Stimulated activated CD4-positive, alpha-beta T cell treated with anti-CD3 and anti-CD28 coated beads, TNF-alpha, amount 100 ng/mL, for 24 hours (primary cell): ENCODE results near the gene NCAPG2.

Source experiments
- DNase-seq, 3 experiments: peaks; one replicate each; pipeline ENCODE4 v3.0.0-alpha.2; 2020; ENCODE audit warnings: low read depth in 3 of 3

Gene NCAPG2

GRCh38 chr7:158596309-158596708 lies 108.3 kb downstream of the NCAPG2 start:
- DNase-seq, result no peak

- DNase-seq, result no peak
Observed at GRCh38 chr7:158595068-158595467, 109.5 kb downstream of the NCAPG2 start.

GRCh38 chr7:158592541-158592940 lies 112.1 kb downstream of the NCAPG2 start:
- no peak for DNase-seq

GRCh38 chr7:158591944-158592343 lies 112.7 kb downstream of the NCAPG2 start:
- DNase-seq, result no peak

- no peak for DNase-seq
Observed at GRCh38 chr7:158590181-158590530, 114.4 kb downstream of the NCAPG2 start.

GRCh38 chr7:158589653-158590052 lies 115.0 kb downstream of the NCAPG2 start:
- no peak for DNase-seq

- DNase-seq, result no peak
Observed at GRCh38 chr7:158588878-158589442, 115.6 kb downstream of the NCAPG2 start.

- no peak for DNase-seq
Observed at GRCh38 chr7:158588085-158588877, 116.3 kb downstream of the NCAPG2 start.

- DNase-seq, result peak; percentile 9 to 54 (median 25)
Observed at GRCh38 chr7:158587162-158588084, 117.2 kb downstream of the NCAPG2 start, which contains the start of gene PTPRN2. TSS of gene PTPRN2 (minus strand) at chr7:158587823.

GRCh38 chr7:158586499-158587161 lies 118.0 kb downstream of the NCAPG2 start:
- no peak for DNase-seq

GRCh38 chr7:158585721-158586498 lies 118.7 kb downstream of the NCAPG2 start:
- DNase-seq, result no peak

- DNase-seq, result no peak
Observed at GRCh38 chr7:158584407-158584806, 120.2 kb downstream of the NCAPG2 start.

GRCh38 chr7:158583810-158584209 lies 120.8 kb downstream of the NCAPG2 start:
- no peak for DNase-seq

GRCh38 chr7:158583143-158583542 lies 121.5 kb downstream of the NCAPG2 start:
- no peak for DNase-seq

- DNase-seq, result no peak
Observed at GRCh38 chr7:158582089-158582456, 122.5 kb downstream of the NCAPG2 start.

GRCh38 chr7:158581440-158582088 lies 123.0 kb downstream of the NCAPG2 start:
- DNase-seq, result no peak
